NCI-H82 treated with DMSO at 0.1 percent for 48 hours (cell line): ENCODE measurements around the gene ELL.

Experiments
- DNase-seq: peaks from one replicate; lab custom pipeline; 2025; ENCODE audit not compliant: unreplicated experiment; lab: John Stamatoyannopoulos, UW

Gene ELL

GRCh38 chr19:18506101-18506930, 15.6 kb downstream of the ELL start:
- no peak for DNase-seq

GRCh38 chr19:18504886-18505610, 16.8 kb downstream of the ELL start:
- no peak for DNase-seq

GRCh38 chr19:18503971-18504885, 17.6 kb downstream of the ELL start:
- no peak for DNase-seq

GRCh38 chr19:18503337-18503970, 18.4 kb downstream of the ELL start:
- no peak for DNase-seq

GRCh38 chr19:18502638-18503294, 19.1 kb downstream of the ELL start:
- DNase-seq, result no peak

- no peak for DNase-seq
These were observed 19.6 kb downstream of the ELL start for GRCh38 chr19:18502246-18502637.

- DNase-seq, result no peak
These were observed 20.0 kb downstream of the ELL start for GRCh38 chr19:18501832-18502231.

GRCh38 chr19:18501351-18501750, 20.5 kb downstream of the ELL start:
- no peak for DNase-seq

- no peak for DNase-seq
These were observed 21.1 kb downstream of the ELL start for GRCh38 chr19:18500799-18501198.

GRCh38 chr19:18500376-18500775, 21.5 kb downstream of the ELL start:
- no peak for DNase-seq

GRCh38 chr19:18499055-18499775, 22.7 kb downstream of the ELL start:
- DNase-seq, result no peak

- no peak for DNase-seq
These were observed 25.0 kb downstream of the ELL start for GRCh38 chr19:18496980-18497256.

GRCh38 chr19:18496167-18496979, 25.5 kb downstream of the ELL start:
- no peak for DNase-seq

- DNase-seq, result no peak
These were observed 26.5 kb downstream of the ELL start for GRCh38 chr19:18495204-18495911.

GRCh38 chr19:18494267-18494607, 27.6 kb downstream of the ELL start:
- DNase-seq, result no peak

- DNase-seq, result no peak
These were observed 28.2 kb downstream of the ELL start for GRCh38 chr19:18493440-18494266.

- no peak for DNase-seq
These were observed 29.6 kb downstream of the ELL start for GRCh38 chr19:18491995-18492953.
